BE2C (cell line): ENCODE data around the gene NPM1.

ENCODE experiments used
- DNase-seq: peaks from one replicate; pipeline ENCODE4 v3.0.0-alpha.2; 2020
- H3K27me3 ChIP-seq: fragments of 250-450 bp; sonication (Bioruptor Pico); 2 replicates; pipeline ENCODE4 v1.5.1; 2020; ENCODE audit warnings: mild to moderate bottlenecking
- H3K36me3 ChIP-seq: fragments of 250-450 bp; sonication (Bioruptor Pico); 2 replicates; pipeline ENCODE4 v1.5.1; 2020; ENCODE audit warnings: mild to moderate bottlenecking
- H3K4me1 ChIP-seq: fragments of 250-450 bp; sonication (Bioruptor Pico); 2 replicates; pipeline ENCODE4 v1.5.1; 2020
- H3K4me3 ChIP-seq: 2 replicates; pipeline ENCODE4 v1.5.1; 2011; ENCODE audit warnings: low read depth, low read length
- H3K9me3 ChIP-seq: fragments of 250-450 bp; sonication (Bioruptor Pico); 2 replicates; pipeline ENCODE4 v1.5.1; 2020
- TF ChIP-seq, protein P1 (sequence below): IDR thresholded peaks from 2 replicates; pipeline ENCODE4 v1.5.1; 2012; ENCODE audit warnings: mild to moderate bottlenecking, low read depth, low read length

Gene NPM1

GRCh38 chr5:171426266-171426665 is 38.6 kb downstream of the NPM1 start:
- TF ChIP-seq, protein P1, sequence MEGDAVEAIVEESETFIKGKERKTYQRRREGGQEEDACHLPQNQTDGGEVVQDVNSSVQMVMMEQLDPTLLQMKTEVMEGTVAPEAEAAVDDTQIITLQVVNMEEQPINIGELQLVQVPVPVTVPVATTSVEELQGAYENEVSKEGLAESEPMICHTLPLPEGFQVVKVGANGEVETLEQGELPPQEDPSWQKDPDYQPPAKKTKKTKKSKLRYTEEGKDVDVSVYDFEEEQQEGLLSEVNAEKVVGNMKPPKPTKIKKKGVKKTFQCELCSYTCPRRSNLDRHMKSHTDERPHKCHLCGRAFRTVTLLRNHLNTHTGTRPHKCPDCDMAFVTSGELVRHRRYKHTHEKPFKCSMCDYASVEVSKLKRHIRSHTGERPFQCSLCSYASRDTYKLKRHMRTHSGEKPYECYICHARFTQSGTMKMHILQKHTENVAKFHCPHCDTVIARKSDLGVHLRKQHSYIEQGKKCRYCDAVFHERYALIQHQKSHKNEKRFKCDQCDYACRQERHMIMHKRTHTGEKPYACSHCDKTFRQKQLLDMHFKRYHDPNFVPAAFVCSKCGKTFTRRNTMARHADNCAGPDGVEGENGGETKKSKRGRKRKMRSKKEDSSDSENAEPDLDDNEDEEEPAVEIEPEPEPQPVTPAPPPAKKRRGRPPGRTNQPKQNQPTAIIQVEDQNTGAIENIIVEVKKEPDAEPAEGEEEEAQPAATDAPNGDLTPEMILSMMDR: no peak
- Histone ChIP-seq H3K9me3 (no peaks in the 10 kb centered on the region), H3K4me1 (peaks cover 5% of the 10 kb centered on the region), H3K36me3 (no peaks in the 10 kb centered on the region), H3K4me3 (no peak overlapping the region), H3K27me3 (peaks cover 4% of the 10 kb centered on the region)
- DNase-seq: no peak

DNA sequence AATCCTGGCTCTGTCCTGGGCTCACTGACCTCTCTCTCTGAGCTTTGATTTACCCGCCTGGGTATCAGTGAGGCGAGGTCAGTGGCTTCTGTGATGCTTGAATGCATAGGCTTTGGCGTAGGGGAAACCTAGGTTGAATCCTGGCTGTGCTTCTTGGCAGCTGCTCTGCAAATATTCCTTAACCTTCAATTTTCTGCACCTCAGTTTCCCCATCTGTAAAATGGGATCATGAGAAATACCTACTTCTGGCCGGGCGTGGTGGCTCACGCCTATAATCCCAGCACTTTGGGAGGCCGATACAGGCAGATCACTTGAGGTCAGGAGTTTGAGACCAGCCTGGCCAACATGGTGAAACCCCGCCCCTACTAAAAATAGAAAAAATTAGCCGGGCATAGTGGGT is 39.0 kb downstream of the NPM1 start:
- TF ChIP-seq, protein P1: no peak
- no peak for DNase-seq
- H3K9me3 ChIP-seq: no peaks in the 10 kb centered on the region
- H3K4me3 ChIP-seq: no peak overlapping the region
- H3K36me3 ChIP-seq: no peaks in the 10 kb centered on the region
- H3K4me1 ChIP-seq: peaks cover 1% of the 10 kb centered on the region; the same call in 1 of the 2 replicates
- no peaks in the 10 kb centered on the region; the same call in 1 of the 2 replicates for H3K27me3 ChIP-seq

DNA sequence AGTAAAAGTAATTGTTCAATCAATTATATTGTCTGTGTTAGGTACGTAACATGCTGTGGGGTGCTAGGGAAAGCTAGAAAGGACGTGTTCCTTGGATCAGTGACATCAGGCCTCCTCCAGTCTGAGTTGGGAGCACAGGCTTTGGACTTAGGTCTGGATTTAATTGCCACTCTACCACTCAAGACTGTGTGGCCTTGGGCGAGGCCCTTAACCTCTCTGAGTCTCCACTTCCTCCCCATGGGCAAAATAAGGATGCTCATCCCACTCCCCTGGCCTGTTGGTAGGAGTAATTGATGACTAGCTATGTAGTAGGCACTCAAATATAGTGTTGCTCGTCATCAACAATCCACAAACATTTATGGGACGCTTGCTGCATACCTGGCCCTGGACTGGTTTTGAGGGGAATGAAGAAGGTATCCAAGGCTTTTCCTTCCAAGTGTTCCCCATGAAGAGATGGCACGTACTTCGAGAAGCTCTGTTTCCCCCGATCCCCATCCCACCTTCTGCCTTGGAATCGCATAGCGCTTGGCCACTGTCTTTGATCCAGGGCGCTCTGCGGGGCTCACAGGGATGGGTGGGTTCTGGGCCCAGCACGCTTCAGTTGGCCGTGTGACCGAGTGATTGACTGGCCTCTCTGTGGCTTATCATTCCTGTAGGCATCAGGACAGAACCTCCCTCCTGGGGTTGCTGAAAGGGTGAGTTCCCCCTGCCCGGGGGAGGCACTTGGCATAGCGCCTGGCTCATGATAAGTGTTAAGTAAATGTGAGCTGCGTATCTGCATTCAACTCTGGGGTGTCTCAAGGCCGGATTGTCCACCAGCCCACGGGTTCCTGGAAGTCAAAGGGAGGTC is 39.9 kb downstream of the NPM1 start:
- Histone ChIP-seq H3K27me3 (no peaks in the 10 kb centered on the region), H3K4me1 (no peaks in the 10 kb centered on the region), H3K9me3 (no peaks in the 10 kb centered on the region; the same call in 1 of the 2 replicates), H3K36me3 (no peaks in the 10 kb centered on the region), H3K4me3 (no peak overlapping the region)
- no peak for DNase-seq
- TF ChIP-seq, protein P1: no peak

- TF ChIP-seq, protein P1: no peak
- H3K27me3 ChIP-seq: no peaks in the 10 kb centered on the region
- no peaks in the 10 kb centered on the region for H3K4me1 ChIP-seq
- no peak for DNase-seq
- H3K9me3 ChIP-seq: no peaks in the 10 kb centered on the region; the same call in 1 of the 2 replicates
- H3K36me3 ChIP-seq: no peaks in the 10 kb centered on the region
- no peak overlapping the region for H3K4me3 ChIP-seq
Measured at GRCh38 chr5:171428168-171428696, 40.6 kb downstream of the NPM1 start.

- DNase-seq: no peak
- Histone ChIP-seq H3K4me3 (no peak overlapping the region), H3K9me3 (no peaks in the 10 kb centered on the region; the same call in 1 of the 2 replicates), H3K36me3 (no peaks in the 10 kb centered on the region), H3K27me3 (no peaks in the 10 kb centered on the region), H3K4me1 (no peaks in the 10 kb centered on the region)
- TF ChIP-seq, protein P1: no peak
Measured at GRCh38 chr5:171428809-171429542, 41.3 kb downstream of the NPM1 start.
